Suppressor macrophage (primary cell): Measurements from ENCODE around the gene CDH23.
A peak's percentile ranks its signal among the peaks of the same experiment; 100 is the strongest.

Experiments used
- DNase-seq, 4 experiments: peaks; one replicate each; pipeline ENCODE4 v3.0.0-alpha.2; 2020 to 2022

The CDH23 gene

GRCh38 chr10:71625445-71626175, 228.9 kb downstream of the CDH23 start:
- DNase-seq = no peak

DNA sequence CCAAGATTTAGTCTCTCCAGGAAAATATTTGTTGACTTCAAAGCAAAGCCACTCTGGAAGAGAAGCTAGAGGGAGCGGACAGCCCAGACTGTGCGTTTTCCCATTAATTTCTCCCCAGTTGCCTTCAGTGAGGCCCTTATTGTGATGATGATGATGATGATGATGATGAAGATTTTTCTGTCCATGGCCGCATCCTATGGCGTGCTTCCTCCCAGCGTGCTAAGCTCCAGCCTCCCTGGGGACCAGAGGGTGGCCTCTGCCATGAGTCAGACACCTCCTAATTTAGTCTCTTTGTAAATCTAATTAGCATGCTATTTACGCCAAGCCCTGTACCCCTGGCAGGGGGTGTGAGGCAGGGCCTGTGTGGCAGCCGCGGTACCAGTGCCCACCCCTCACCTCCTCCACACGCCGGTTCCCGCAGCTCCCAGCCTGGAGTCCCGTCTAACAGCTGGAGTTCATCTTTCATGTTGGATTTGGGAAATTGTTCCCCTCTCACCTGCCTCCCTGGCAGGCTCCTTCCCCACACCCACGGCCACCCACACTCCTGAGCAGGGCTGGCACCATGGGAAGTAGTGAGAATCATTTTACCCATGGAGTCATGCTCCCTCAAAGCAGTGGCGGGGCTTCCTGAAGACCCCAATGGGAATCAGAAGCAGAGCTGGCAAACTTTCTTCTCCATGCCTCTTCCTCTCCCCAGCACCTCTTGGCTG, 230.7 kb downstream of the CDH23 start:
- DNase-seq = peak in 1 of 4 experiments; percentile 27

DNA sequence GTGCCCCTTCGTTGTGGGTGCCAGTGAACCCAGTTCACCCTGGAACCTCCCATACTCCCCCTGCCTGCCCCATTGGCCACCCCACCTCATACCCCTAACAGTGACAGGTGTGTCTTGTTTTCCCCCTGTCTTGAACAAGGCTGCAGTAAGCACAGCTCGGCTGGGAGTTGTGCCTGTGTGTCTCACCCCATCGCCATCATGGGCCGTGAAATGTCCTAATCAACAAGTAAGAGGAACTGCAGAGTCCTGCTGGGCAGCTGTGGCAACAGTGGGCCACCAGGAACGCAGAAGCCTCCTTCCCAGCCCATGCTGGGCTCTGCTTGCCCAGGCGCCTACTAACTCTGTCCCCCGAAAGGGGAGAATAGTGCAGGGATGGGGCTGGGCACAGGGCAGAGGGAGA, 231.2 kb downstream of the CDH23 start:
- peak; percentile 52 to 75 (median 70) for DNase-seq

- no peak for DNase-seq
Observed at GRCh38 chr10:71629131-71629530, 232.4 kb downstream of the CDH23 start.

GRCh38 chr10:71630168-71630567, 233.4 kb downstream of the CDH23 start:
- DNase-seq = no peak

- DNase-seq = no peak
Observed at GRCh38 chr10:71631007-71631861, 234.5 kb downstream of the CDH23 start.

GRCh38 chr10:71632200-71632820, 235.6 kb downstream of the CDH23 start:
- no peak for DNase-seq

GRCh38 chr10:71632896-71633600, 236.3 kb downstream of the CDH23 start:
- no peak for DNase-seq

DNA sequence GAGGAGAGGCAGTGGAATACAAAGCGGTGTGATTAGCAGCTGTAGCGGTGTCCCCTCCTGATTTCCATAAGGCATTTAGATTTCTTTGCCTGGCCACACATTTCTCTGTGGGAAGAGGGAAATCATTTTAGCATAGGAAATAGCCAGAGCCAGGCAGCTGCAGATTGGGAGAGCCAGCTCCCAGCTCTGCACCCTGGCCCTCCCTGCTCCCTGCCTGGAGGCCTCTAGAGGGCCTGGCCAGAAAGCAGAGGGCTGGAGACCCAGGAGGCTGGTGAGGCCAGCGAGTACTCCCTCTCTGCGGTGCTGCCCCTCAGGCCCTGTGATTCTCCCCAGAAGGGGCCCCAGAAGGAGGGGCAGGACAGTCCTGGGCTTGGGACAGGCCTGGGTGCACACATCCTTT, 237.2 kb downstream of the CDH23 start:
- no peak for DNase-seq

DNA sequence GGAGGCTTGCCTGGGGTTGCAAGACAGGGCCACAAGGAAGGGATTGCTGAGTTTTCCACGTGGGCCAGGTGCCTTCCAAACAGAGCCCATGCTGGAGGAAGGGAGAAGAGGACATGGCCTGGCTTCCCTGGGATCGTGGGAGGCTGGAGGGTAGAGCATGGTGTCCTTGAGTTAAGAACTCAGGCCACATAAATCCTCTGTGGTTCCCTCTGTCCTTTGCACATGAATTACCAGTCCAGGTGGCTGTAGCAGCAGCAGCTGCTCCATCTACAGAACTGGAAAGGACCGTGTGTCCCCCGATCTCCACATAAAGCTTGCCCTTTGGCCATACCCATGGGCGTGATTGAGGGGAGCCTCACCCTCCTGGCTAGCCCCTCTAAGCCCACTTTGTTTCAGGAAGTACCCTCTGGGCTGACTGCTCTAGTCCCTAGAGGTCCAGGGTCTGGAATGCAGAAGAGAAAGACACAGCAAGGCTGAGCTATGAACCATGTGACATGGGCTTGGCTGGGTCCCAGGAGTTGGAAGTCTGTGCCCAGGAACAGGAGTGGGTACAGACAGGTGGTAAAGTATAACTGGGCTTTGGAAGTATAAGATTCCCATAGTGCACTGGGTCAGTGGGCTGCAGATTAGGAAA, 237.9 kb downstream of the CDH23 start:
- DNase-seq = peak in 3 of 4 experiments; percentile 17 to 38 (median 33)

- DNase-seq = no peak
Observed at GRCh38 chr10:71635251-71635866, 238.6 kb downstream of the CDH23 start.

GRCh38 chr10:71635867-71636266, 239.1 kb downstream of the CDH23 start:
- DNase-seq = peak in 2 of 4 experiments; percentile 24 to 35

DNA sequence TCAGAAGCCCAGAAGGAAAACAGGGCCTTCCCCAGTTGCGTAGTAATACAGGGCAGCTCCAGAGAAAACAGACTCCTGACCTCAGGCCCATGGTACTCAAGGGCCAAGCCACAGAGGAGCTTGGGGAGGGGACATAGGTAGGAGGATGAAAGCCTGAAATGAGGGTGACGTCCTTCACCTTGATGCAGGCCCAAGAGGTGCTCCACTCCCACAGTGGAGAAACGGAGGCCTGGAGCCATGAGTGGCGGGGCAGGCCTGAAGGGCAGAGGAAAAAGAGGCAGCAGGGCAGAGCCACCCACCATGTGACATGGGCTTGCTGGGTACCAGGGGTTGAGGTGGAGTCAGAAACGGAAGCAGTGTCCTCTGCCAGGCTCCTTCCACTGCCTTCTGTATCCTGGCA, 239.9 kb downstream of the CDH23 start:
- DNase-seq = no peak

GRCh38 chr10:71637305-71637704, 240.6 kb downstream of the CDH23 start:
- DNase-seq = no peak

DNA sequence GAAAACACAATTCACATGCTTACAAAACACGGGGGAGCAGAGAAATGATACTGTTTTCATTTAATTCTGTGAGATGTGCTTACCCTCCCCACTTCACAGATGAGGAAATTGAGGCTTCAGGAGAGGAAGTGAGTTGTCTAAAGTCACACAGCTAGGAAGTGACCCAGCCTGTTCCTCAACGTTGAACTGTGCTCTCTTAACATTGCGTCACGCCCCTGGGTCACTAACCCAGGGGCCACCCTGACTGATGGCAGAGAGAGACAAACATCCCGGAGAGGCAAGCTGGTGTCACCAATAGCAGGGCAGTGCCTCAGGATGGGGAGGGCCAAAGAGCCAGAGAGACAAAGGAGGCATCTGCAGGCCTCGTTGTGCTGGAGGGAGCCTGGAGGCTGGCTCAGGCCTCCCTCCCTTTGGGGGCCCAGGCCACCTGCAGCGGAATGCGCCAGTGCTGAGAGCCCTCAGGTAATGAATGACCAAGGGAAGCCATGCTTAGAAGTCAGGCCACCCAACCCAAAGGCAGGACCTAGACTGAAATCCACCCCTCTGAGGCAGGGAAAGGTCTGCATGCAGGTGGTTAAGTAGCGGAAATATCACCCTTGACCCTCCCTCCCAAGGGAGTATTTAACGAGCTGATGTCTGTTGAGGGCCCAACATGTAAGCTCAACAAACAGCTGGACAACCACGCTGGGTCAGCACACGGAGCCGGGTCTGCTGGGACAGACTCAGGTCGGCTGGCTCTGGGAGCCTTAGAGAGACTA, 241.5 kb downstream of the CDH23 start:
- DNase-seq = peak; percentile 89 to 96 (median 91)

- DNase-seq = peak in 2 of 4 experiments; percentile 21 to 54
Observed at GRCh38 chr10:71638822-71639719, 242.4 kb downstream of the CDH23 start.

GRCh38 chr10:71640607-71641006, 243.9 kb downstream of the CDH23 start:
- no peak for DNase-seq

GRCh38 chr10:71641449-71641848, 244.7 kb downstream of the CDH23 start:
- DNase-seq = no peak

GRCh38 chr10:71641986-71642385, 245.3 kb downstream of the CDH23 start:
- no peak for DNase-seq
